CD14-positive monocyte (primary cell): Measurements from ENCODE around the gene PITPNM1. TPM values are rescaled to one million over a fixed set of nuclear protein-coding genes. Genes with fewer than 3 reads are reported as not detected.
A peak's percentile ranks its signal among the peaks of the same experiment; 100 is the strongest.

ENCODE experiments used
- DNase-seq, 3 donors: peaks; one replicate each; pipeline ENCODE4 v3.0.0-alpha.2; 2011 to 2022
- H2AFZ ChIP-seq: 2 replicates; pipeline ENCODE4 v1.6.0; 2012; ENCODE audit warnings: mild to moderate bottlenecking, low read depth, low read length, inconsistent platforms; ENCODE audit not compliant: insufficient read depth, poor library complexity, severe bottlenecking
- H3K27ac ChIP-seq, 2 donors: 1 replicate in 1 of 2; 2 replicates in 1 of 2; pipeline ENCODE4 v1.5.1; 2012 to 2013; ENCODE audit warnings: low read length in 2 of 2, control low read depth in 1 of 2, inconsistent platforms in 1 of 2, low read depth in 1 of 2, mild to moderate bottlenecking in 1 of 2
- H3K27me3 ChIP-seq, 2 donors: one replicate each; pipeline versions ENCODE4 v1.6.0 to v1.6.1; 2011 to 2013; ENCODE audit warnings: low read length in 2 of 2; ENCODE audit not compliant: control insufficient read depth in 2 of 2, insufficient read depth in 2 of 2
- H3K36me3 ChIP-seq, 2 donors: replicated peaks in 1 of 2; 1 replicate in 1 of 2; 2 replicates in 1 of 2; pipeline versions ENCODE4 v1.5.1 to v1.6.1; 2012 to 2013; ENCODE audit warnings: low read length in 2 of 2, control low read depth in 1 of 2, inconsistent platforms in 1 of 2, mild to moderate bottlenecking in 1 of 2; ENCODE audit not compliant: insufficient read depth in 2 of 2, control insufficient read depth in 1 of 2
- H3K4me1 ChIP-seq, 2 donors: 1 replicate in 1 of 2; 2 replicates in 1 of 2; pipeline versions ENCODE4 v1.5.1 to v1.6.1; 2012 to 2013; ENCODE audit warnings: low read length in 2 of 2, control low read depth in 1 of 2, inconsistent platforms in 1 of 2, mild to moderate bottlenecking in 1 of 2, moderate library complexity in 1 of 2; ENCODE audit not compliant: insufficient read depth in 2 of 2, control insufficient read depth in 1 of 2
- H3K4me2 ChIP-seq: replicated peaks from 2 replicates; pipeline ENCODE3; 2012; ENCODE audit warnings: low read length, moderate library complexity, mild to moderate bottlenecking; ENCODE audit not compliant: poor library complexity, severe bottlenecking; ENCODE audit errors: extremely low read depth
- H3K4me3 ChIP-seq, 3 experiments: fragments of 200-600 bp in 1 of 3; sonication (generic) in 1 of 3; replicated peaks in 1 of 3; 1 replicate in 2 of 3; 2 replicates in 1 of 3; pipeline ENCODE4 v1.5.1; 2011 to 2013; ENCODE audit warnings: low read length in 3 of 3, mild to moderate bottlenecking in 3 of 3, control low read depth in 2 of 3, low read depth in 2 of 3, inconsistent platforms in 1 of 3, moderate library complexity in 1 of 3
- H3K79me2 ChIP-seq: 2 replicates; pipeline ENCODE4 v1.6.0; 2012; ENCODE audit warnings: mild to moderate bottlenecking, control low read depth, inconsistent platforms, low read length, moderate library complexity; ENCODE audit not compliant: insufficient read depth
- H3K9ac ChIP-seq: 2 replicates; pipeline ENCODE4 v1.6.0; 2017; ENCODE audit warnings: low read length, mild to moderate bottlenecking; ENCODE audit not compliant: insufficient read depth, poor library complexity, severe bottlenecking
- H3K9me3 ChIP-seq, 2 donors: replicated peaks in 1 of 2; 1 replicate in 1 of 2; 2 replicates in 1 of 2; pipeline versions ENCODE4 v1.5.1 to v1.6.1; 2012 to 2013; ENCODE audit warnings: low read length in 2 of 2, control low read depth in 1 of 2; ENCODE audit not compliant: control insufficient read depth in 1 of 2, insufficient read depth in 1 of 2
- H4K20me1 ChIP-seq: 2 replicates; pipeline ENCODE4 v1.6.0; 2012; ENCODE audit warnings: mild to moderate bottlenecking, low read length, control low read depth, moderate library complexity; ENCODE audit not compliant: insufficient read depth
- H3K27ac Mint-ChIP-seq, 7 donors: one replicate each; pipeline ENCODE4 v1.8.0; 2020; ENCODE audit warnings: mild to moderate bottlenecking in 7 of 7, mixed read lengths in 7 of 7, moderate library complexity in 6 of 7, inconsistent platforms in 2 of 7
- H3K27me3 Mint-ChIP-seq, 3 donors: one replicate each; pipeline ENCODE4 v1.8.0; 2021 to 2022; ENCODE audit warnings: low read depth in 3 of 3, mild to moderate bottlenecking in 3 of 3, mixed read lengths in 3 of 3, moderate library complexity in 3 of 3, inconsistent platforms in 1 of 3
- H3K36me3 Mint-ChIP-seq, 2 donors: one replicate each; pipeline ENCODE4 v1.8.0; 2020; ENCODE audit warnings: mixed read lengths in 2 of 2, inconsistent platforms in 1 of 2, mild to moderate bottlenecking in 1 of 2
- H3K4me1 Mint-ChIP-seq: one replicate; pipeline ENCODE4 v1.8.0; 2020; ENCODE audit warnings: mild to moderate bottlenecking, mixed read lengths
- H3K4me3 Mint-ChIP-seq, 2 donors: one replicate each; pipeline ENCODE4 v1.8.0; 2020; ENCODE audit warnings: mild to moderate bottlenecking in 2 of 2, mixed read lengths in 2 of 2, moderate library complexity in 1 of 2
- H3K9me3 Mint-ChIP-seq, 7 donors: one replicate each; pipeline ENCODE4 v1.8.0; 2020 to 2022; ENCODE audit warnings: mixed read lengths in 7 of 7, mild to moderate bottlenecking in 6 of 7, moderate library complexity in 6 of 7, inconsistent platforms in 2 of 7
- CTCF ChIP-seq: fragments of 200-600 bp; IDR thresholded peaks from one replicate; pipeline ENCODE4 v1.8.0; 2022; ENCODE audit warnings: antibody characterized with exemption, mild to moderate bottlenecking
- WGBS: methylation state at CpG from one replicate; pipeline ENCODE4 v1.1.5; 2013; ENCODE audit warnings: missing lambda C conversion rate; ENCODE audit not compliant: insufficient coverage; 5-methylcytosine and 5-hydroxymethylcytosine counted together
- intact Hi-C, 2 donors: fragments of 100-400 bp; cut with micrococcal nuclease; formaldehyde crosslinking; loops; one replicate each; pipeline versions ENCODE4 v1.15.0 to v1.15.1; 2023
- polyA plus RNA-seq, 3 donors: library from polyadenylated mRNA; depleted of rRNA in 1 of 3; unstranded in 2 of 3; stranded (reverse) in 1 of 3; fragments of 300-500 nt in 2 of 3; fragments of >200 nt in 1 of 3; fragmentation: Illumina TruSeq in 2 of 3; gene quantifications; 1 replicate in 2 of 3; 2 replicates in 1 of 3; pipeline ENCODE4 v1.2.3, GENCODE V29; 2012 to 2021

PITPNM1 gene
- polyA plus RNA-seq, 3 donors = 11.7 to 122 (median 22.2) TPM

GRCh38 chr11:67507864-67508485 lies 2.8 kb upstream of the PITPNM1 start, which contains the start of gene CDK2AP2:
CDK2AP2 (minus strand) TSS chr11:67508162; CDS start chr11:67508082, 80 bp downstream.
- Histone ChIP-seq H2AFZ (peak within 1 kb of the TSS; percentile 86), H3K4me2 (peak within 1 kb of the TSS; percentile 97), H3K9me3 (no peaks in the 10 kb centered on the region), H3K9ac (peak within 1 kb of the TSS; percentile 95), H3K27ac (peak within 1 kb of the TSS; percentile 82 to 93), H3K4me1 (peaks cover 46 to 53% of the 10 kb centered on the region in 2 donors), H4K20me1 (peaks cover 32% of the 10 kb centered on the region), H3K27me3 (peaks cover 0 to 13% of the 10 kb centered on the region in 2 donors), H3K79me2 (peaks cover 34% of the 10 kb centered on the region), H3K36me3 (peaks cover 2 to 4% of the 10 kb centered on the region in 2 donors), H3K4me3 (peak within 1 kb of the TSS; percentile 49 to 83 (median 69))
- H3K27me3 Mint-ChIP-seq = peaks cover 5 to 17% (median 11%) of the 10 kb centered on the region in 3 donors
- WGBS = 0% methylated on average over 56 of the region's 57 CpGs
- peaks cover 30% of the 10 kb centered on the region for H3K4me1 Mint-ChIP-seq
- TF ChIP-seq CTCF = no peak
- peaks cover 8 to 20% of the 10 kb centered on the region in 2 donors for H3K36me3 Mint-ChIP-seq
- intact Hi-C loops = loop anchor here (2.0 to 10.0 kb wide), 4 partner anchors 81 to 233 kb away; partner anchors contain the start of genes POLD4 (in 1 of the 2) and RPS6KB2 (in 1 of the 2)
- DNase-seq = peak; percentile 99
- peak within 1 kb of the TSS; percentile 88 to 98 (median 95) for H3K27ac Mint-ChIP-seq
- H3K9me3 Mint-ChIP-seq = peaks cover 0 to 1% (median 0%) of the 10 kb centered on the region in 7 donors
- H3K4me3 Mint-ChIP-seq = peak within 1 kb of the TSS; percentile 78 to 87

- TF ChIP-seq CTCF = no peak
- H2AFZ ChIP-seq = peak overlapping the region; percentile 86
- H3K27ac ChIP-seq = peak overlapping the region; percentile 71 to 93
- 35% methylated on average over 32 of the region's 33 CpGs for WGBS
- peak overlapping the region; percentile 73 to 87 for H3K4me3 Mint-ChIP-seq
- no peak for DNase-seq
- H3K4me2 ChIP-seq = peak overlapping the region; percentile 97
- peak overlapping the region; percentile 95 for H3K9ac ChIP-seq
- peaks cover 38% of the 10 kb centered on the region for H4K20me1 ChIP-seq
- H3K27me3 ChIP-seq = peaks cover 0 to 13% of the 10 kb centered on the region in 2 donors
- H3K4me1 Mint-ChIP-seq = peaks cover 33% of the 10 kb centered on the region
- H3K36me3 Mint-ChIP-seq = peaks cover 14 to 27% of the 10 kb centered on the region in 2 donors
- peaks cover 5 to 16% (median 7%) of the 10 kb centered on the region in 3 donors for H3K27me3 Mint-ChIP-seq
- intact Hi-C loops = loop anchor here (2.0 to 10.0 kb wide), 4 partner anchors 80 to 233 kb away; partner anchors contain the start of genes POLD4 (in 1 of the 2) and RPS6KB2 (in 1 of the 2)
- peaks cover 40% of the 10 kb centered on the region for H3K79me2 ChIP-seq
- H3K36me3 ChIP-seq = peaks cover 8 to 9% of the 10 kb centered on the region in 2 donors
- no peaks in the 10 kb centered on the region for H3K9me3 ChIP-seq
- peak overlapping the region; percentile 88 to 98 (median 95) for H3K27ac Mint-ChIP-seq
- peak overlapping the region; percentile 26 to 83 (median 69) for H3K4me3 ChIP-seq
- H3K9me3 Mint-ChIP-seq = peaks cover 0 to 1% (median 0%) of the 10 kb centered on the region in 7 donors
- peaks cover 46 to 54% of the 10 kb centered on the region in 2 donors for H3K4me1 ChIP-seq
Measured at GRCh38 chr11:67507242-67507863, 2.2 kb upstream of the PITPNM1 start.
